Measurements from ENCODE around the gene AKNA. TPM values are rescaled to one million over a fixed set of nuclear protein-coding genes. Genes with fewer than 3 reads are reported as not detected.

The AKNA gene
- total RNA-seq, 1 donor from 2014 or later: 24.6 TPM

GRCh38 chr9:114407889-114408288 lies 20.1 kb upstream of the AKNA start:
- no peaks in the 10 kb centered on the region for H3K9me3 Mint-ChIP-seq (ENCODE audit: low read depth)
- H3K27ac Mint-ChIP-seq: no peak overlapping the region
- no peak for DNase-seq (ENCODE audit: low spot score, unreplicated experiment)
- no peak overlapping the region for H3K4me3 Mint-ChIP-seq (ENCODE audit: low read depth)
- TF ChIP-seq CTCF (IDR thresholded peaks at IDR 0.05; ENCODE audit: unreplicated experiment): no peak
- H3K4me1 Mint-ChIP-seq (ENCODE audit: low read depth): peaks cover 1% of the 10 kb centered on the region
- peaks cover 8% of the 10 kb centered on the region for H3K27me3 Mint-ChIP-seq
- no peaks in the 10 kb centered on the region for H3K36me3 Mint-ChIP-seq (ENCODE audit: insufficient read depth)

- TF ChIP-seq CTCF (IDR thresholded peaks at IDR 0.05; ENCODE audit: unreplicated experiment): no peak
- H3K4me3 Mint-ChIP-seq (ENCODE audit: low read depth): no peak overlapping the region
- peaks cover 1% of the 10 kb centered on the region for H3K4me1 Mint-ChIP-seq (ENCODE audit: low read depth)
- peaks cover 8% of the 10 kb centered on the region for H3K27me3 Mint-ChIP-seq
- peaks cover 2% of the 10 kb centered on the region for H3K36me3 Mint-ChIP-seq (ENCODE audit: insufficient read depth)
- no peak for DNase-seq (ENCODE audit: low spot score, unreplicated experiment)
- H3K27ac Mint-ChIP-seq: no peak overlapping the region
- H3K9me3 Mint-ChIP-seq (ENCODE audit: low read depth): no peaks in the 10 kb centered on the region
These were observed 18.7 kb upstream of the AKNA start for GRCh38 chr9:114406441-114406840.

GRCh38 chr9:114405294-114406034 lies 17.7 kb upstream of the AKNA start:
- Mint-ChIP-seq H3K4me1 (ENCODE audit: low read depth) (peaks cover 1% of the 10 kb centered on the region), H3K9me3 (ENCODE audit: low read depth) (no peaks in the 10 kb centered on the region), H3K27me3 (peaks cover 10% of the 10 kb centered on the region), H3K27ac (no peak overlapping the region), H3K4me3 (ENCODE audit: low read depth) (no peak overlapping the region), H3K36me3 (ENCODE audit: insufficient read depth) (peaks cover 2% of the 10 kb centered on the region)
- DNase-seq (ENCODE audit: low spot score, unreplicated experiment): peak; percentile 55
- TF ChIP-seq CTCF (IDR thresholded peaks at IDR 0.05; ENCODE audit: unreplicated experiment): peak; percentile 85

GRCh38 chr9:114404531-114404930 lies 16.7 kb upstream of the AKNA start:
- H3K36me3 Mint-ChIP-seq (ENCODE audit: insufficient read depth): peaks cover 2% of the 10 kb centered on the region
- DNase-seq (ENCODE audit: low spot score, unreplicated experiment): no peak
- peaks cover under 1% of the 10 kb centered on the region for H3K4me1 Mint-ChIP-seq (ENCODE audit: low read depth)
- H3K9me3 Mint-ChIP-seq (ENCODE audit: low read depth): no peaks in the 10 kb centered on the region
- no peak overlapping the region for H3K27ac Mint-ChIP-seq
- TF ChIP-seq CTCF (IDR thresholded peaks at IDR 0.05; ENCODE audit: unreplicated experiment): no peak
- H3K4me3 Mint-ChIP-seq (ENCODE audit: low read depth): no peak overlapping the region
- peaks cover 7% of the 10 kb centered on the region for H3K27me3 Mint-ChIP-seq

GRCh38 chr9:114403153-114403756 lies 15.5 kb upstream of the AKNA start:
- peaks cover 2% of the 10 kb centered on the region for H3K36me3 Mint-ChIP-seq (ENCODE audit: insufficient read depth)
- H3K27ac Mint-ChIP-seq: no peak overlapping the region
- H3K27me3 Mint-ChIP-seq: peaks cover 6% of the 10 kb centered on the region
- no peaks in the 10 kb centered on the region for H3K9me3 Mint-ChIP-seq (ENCODE audit: low read depth)
- TF ChIP-seq CTCF (IDR thresholded peaks at IDR 0.05; ENCODE audit: unreplicated experiment): no peak
- DNase-seq (ENCODE audit: low spot score, unreplicated experiment): no peak
- no peak overlapping the region for H3K4me3 Mint-ChIP-seq (ENCODE audit: low read depth)
- H3K4me1 Mint-ChIP-seq (ENCODE audit: low read depth): no peaks in the 10 kb centered on the region

All from progenitor cell of endocrine pancreas (in vitro differentiated cells).